ENCODE data around the gene TMEM223.
"Not testable (repeated sequence)": the region's sequence is repeated elsewhere in the genome, so short reads cannot be mapped to it uniquely, and the experiment has no call there.

The TMEM223 gene

DNA sequence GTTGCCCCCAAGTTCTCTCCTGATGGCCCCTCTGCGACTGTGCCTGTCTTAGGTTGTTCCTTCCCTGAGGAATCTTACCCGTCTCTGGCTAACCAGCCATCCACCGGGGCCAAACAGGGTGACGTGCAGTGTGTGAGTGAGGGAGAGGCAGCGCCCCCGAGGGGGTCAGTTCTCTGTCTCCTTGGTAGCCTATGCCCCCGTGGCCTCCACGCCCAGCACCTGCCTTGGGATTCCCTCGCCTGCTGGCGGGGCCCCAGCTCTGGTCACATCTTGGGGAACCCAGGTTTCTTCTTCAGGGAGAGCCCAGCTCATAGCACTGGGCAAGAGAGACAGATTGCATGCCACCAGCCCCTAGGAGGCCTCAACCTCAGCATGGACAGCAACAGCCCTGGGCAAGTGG, 7.7 kb upstream of the TMEM223 start:
- no peak for DNase-seq

DNA sequence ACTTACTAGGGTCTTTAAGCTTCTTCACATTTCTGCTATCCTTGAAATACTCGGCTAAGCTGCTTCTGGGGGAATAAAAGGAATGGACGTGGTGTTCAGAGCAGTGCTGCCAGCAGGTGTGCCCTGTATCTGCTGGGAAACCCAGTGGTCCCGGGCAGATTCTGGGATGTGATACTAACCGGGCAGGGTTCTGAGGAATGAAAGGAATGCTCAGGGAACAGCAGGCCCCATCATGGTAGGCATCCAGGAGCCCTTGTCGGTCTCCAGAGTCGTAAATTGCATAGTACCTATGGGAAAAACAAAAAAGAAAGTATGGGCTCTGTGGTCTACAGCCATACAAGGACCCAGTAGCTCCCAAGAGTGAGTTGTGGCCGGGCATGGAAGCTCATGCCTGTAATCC, 4.5 kb upstream of the TMEM223 start:
- no peak for DNase-seq

DNA sequence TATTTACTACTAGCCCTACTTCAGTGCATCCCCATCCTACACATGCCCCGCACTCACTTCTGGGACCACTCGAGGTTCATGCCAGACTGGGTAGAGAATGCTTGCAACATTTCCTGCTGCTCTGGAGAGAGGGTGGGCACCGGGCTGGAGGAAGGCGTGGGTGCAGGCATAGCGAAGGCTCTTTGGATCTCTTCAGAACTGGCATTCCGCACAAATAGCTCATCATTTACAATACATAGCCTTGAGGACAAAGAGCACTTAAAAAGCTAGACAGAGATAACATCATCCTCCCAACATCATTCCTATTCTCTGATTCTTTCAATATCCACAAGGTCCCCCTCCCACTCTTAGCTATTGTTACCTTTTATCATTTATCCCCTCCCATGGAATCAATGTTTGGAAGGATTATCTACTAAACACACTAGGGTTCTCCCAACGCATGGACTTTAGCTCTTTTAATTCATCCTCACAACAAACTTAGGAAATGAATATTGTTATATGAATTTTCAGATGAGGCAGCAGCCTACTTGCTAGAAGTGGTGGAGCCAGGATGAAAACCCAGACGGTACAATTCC, 2.5 kb upstream of the TMEM223 start:
- no peak for DNase-seq

DNA sequence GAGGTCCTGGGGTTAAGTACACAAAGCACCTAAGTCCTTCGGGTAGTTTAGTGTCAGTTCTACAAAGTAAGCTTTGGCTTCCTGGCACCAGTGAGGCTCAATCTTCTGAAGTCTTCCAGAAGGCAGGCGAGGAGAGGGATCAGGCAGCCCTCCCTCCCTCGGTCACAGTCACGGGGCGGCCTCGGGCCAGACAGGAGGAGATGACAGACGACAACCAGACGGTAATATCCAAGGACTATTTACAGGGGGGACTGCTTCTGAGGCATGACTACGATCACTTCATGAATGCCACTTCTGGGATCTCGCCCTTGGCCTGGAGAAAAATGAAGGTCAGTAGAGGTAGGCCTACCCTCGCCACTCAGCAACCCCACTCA, 383 bp upstream of the TMEM223 start:
- no peak for DNase-seq

DNA sequence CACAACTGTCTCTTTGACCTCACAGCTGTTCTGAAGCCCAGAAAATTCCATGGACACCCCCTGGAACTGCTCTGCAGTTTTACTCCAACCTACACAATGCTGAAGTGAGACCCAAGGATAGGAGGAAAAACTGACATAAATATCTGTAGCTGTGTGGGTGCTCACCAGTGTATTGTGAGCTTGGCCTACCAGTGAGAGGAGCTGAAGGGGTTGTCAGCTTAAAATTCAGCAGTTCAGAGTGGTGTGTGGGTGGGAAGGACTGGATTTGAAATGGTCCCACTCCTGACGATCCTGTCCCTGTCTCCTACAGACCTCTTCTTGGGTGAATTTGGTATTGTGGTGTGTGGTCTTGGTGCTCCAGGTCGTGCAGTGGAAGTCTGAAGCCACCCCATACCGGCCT, 2.2 kb downstream of the TMEM223 start:
- no peak for DNase-seq

DNA sequence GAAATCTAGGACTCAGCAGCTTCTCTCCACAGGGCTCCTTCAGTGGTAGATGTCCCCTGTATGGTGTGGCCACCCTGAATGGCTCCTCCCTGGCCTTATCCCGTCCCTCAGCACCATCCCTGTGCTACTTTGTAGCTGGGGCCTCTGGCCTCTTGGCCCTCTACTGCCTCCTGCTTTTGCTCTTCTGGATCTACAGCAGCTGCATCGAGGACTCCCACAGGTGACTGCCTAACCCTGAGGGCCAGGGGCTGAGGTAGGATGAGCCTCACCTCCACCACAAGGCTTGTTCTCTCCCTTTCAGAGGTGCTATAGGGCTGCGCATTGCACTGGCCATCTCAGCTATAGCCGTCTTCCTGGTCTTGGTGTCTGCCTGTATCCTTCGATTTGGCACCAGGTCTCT, 2.8 kb downstream of the TMEM223 start:
- no peak for DNase-seq

DNA sequence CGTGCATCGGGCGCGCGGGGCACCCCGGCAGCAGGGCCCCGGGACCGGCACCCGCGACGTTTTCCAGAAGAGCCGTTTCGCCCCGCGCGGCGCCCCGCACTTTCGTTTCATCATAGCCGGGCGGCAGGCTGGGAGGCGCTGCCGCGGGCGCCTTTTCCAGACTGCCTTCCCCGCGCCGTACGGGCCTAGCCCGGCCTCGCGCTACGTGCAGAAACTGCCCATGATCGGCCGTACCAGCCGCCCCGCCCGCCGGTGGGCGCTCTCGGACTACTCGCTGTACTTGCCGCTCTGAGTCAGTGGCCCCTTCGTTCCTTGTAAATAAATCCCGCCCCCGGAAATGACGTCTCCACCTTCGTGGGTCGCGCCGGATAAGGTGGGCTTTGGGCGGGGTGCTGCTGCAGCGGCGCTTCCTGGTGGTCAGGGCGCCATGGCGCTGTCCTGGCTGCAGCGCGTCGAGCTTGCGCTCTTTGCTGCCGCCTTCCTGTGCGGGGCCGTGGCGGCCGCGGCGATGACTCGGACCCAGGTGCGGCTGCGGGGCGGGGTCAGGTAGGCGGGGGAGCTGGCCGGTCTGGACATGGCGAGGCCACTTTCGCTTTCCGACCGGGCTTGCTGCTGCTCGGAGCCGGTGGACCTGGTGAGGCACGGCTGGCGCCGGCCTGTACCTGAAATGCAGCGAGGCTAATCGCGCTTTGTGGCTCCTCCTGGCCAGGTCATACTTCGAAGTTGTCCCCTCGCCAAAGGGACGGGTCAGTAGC, 4.6 kb downstream of the TMEM223 start, which contains the start of gene TMEM179B:
Gene TMEM179B, plus strand, starts transcription at position 398 of the 755 bp plus-strand sequence. Its CDS starts 30 bp downstream, at position 428.
- peak; percentile 92 for DNase-seq

DNA sequence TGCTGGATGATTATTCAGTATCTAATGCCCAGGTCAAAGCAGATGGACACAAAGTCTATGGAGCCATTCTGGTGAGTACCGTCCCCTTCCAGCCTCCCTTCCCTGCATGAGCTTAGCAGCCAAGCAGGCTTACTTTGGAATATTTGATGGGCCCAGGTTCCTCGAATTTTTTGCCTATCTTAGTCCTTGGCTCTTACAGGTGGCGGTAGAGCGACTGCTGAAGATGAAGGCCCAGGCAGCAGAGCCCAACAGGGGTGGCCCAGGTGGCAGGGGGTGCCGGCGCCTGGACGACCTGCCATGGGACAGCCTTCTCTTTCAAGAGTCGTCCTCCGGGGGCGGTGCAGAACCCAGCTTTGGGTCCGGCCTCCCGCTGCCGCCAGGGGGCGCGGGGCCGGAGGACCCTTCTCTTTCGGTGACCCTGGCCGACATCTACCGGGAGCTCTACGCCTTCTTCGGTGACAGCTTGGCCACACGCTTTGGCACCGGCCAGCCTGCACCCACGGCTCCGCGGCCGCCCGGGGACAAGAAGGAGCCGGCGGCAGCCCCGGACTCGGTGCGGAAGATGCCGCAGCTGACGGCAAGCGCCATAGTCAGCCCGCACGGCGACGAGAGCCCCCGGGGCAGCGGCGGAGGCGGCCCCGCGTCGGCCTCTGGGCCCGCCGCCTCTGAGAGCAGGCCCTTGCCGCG, 5.3 kb downstream of the TMEM223 start:
- peak; percentile 31 for DNase-seq

DNA sequence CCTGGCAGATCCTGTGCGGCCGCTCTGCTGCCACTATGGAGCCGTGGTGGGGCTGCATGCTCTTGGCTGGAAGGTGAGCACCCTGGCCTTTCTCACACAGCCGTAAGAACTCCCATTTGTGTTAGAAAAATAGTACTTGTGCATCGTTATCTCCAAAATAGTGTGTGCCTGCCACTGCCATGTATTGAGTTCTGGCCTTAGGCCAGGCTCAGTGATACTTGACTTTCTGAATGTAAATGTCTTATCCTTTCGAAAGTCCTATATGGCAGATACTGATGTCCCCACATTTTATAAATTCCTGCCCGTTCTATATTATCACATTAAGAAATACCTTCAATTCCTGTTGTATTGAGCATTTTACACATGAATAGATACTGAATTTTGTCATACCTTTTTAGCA, 9.1 kb downstream of the TMEM223 start:
- no peak for DNase-seq

DNA sequence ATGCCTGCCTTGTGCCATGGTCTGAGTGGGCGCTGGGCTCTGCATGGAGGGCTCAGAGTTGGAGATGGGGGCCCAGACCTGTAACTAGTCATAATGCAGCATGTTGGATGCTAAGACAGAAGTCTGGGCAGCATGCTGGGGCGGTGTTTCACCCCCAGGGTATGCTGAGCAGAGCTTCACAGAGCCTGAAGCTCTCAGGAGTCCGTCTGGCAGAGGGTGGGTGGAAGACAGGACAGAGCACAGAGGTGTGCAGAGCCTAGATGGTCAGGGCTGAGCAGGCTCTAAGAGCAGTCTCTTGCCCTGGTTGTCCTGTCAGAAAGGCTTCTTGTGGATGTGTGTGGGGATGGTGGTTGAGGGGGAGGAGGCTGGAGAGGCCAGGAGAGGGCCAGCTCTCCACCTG, 13.4 kb downstream of the TMEM223 start:
- DNase-seq: no peak

DNA sequence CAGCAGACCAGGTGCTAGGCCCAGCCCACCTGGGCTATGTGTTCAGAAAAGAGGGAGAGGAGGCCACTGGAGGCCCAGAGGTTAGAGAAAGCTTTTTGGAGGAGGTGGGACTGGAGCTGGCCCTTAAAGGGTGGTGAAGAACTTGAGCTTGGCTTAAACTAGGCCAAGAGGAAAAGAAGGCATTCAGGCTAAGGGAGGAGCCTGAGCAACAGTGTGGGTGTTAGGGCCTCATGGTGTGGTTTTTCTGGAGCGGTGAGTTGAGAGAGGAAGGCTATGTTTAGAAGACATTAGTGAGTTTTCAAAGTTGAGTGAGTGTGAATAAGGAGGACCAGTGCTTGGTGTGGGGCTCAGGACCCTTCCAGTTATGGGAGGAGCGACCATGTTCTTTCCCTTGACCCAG, 14.4 kb downstream of the TMEM223 start:
- no peak for DNase-seq

DNA sequence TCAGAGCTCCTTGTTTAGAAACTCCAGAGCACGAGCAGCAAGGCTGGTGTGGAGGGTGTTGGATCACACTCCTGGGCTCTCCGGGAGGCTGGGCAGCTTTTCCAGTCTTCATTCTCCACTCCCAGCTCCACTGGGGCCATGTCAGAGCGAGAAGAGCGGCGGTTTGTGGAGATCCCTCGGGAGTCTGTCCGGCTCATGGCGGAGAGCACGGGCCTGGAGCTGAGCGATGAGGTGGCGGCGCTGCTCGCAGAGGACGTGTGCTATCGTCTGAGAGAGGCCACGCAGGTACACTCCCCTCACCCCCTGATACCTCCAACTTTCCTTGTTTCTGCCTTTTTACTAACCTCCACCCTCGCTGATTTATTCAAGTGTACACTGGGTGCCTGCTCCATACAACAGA, 16.2 kb downstream of the TMEM223 start:
- no peak for DNase-seq

DNA sequence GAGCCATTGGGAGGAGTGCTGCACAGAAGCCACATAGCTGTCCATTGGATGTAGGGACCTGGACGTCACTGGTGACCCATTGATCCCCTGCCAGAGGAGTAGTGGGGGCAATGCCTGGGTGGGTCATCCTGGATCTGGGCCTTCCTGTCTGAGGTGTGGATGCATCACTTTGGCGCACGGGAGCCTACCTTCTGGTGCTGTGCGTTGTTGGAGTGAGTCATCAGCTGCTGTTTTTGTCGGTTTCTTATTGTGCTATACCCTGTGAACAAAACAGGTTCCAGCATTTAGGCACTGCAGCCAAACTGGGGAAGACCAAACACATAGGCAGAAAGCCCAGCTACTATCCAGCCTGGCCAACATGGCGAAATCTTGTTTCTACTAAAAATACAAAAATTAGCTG, 17.4 kb downstream of the TMEM223 start:
- no peak for DNase-seq

DNA sequence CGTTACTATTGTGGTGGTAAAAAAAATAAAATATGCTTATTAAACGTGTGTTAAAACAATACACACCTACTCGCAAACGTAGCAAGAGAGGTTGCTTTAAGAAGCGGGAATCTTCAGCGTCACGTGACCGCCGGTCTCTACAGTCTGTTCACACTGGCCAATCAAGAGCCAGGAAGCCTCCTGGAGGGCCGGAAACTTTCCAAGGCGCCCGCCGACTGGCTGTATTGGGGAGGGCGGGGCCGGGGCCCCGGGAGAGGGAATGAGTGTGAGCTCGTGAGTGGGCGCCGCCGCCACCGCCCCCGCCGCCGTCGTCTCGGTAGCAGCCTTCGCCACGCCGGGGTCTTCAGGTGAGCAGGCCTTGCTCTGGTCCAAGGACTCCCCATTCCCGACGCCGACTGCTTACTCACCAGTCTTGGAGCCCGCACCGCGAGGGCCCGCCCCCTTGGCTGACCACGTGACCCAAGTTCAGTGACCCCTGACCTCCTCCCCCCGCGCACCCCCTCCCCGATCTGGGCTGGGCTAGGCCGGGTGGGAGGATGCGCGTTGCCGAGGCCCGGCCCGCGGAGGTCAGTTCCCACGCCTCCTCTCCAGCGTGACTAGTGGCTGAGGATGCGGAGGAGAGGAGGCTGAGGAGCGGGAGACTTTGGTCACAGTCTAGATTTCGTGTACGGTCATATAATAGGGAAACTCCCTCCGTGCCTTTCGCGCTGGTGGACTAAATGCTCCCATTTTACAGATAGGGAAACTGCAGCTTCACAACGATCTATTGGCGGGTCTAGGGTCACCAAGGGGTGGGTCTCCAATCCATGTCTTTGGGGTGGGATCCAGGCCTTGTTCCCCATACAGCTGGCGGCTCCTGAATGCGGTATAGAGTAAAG, 20.4 kb downstream of the TMEM223 start, which contains the start of gene TAF6L:
Gene TAF6L, plus strand, starts transcription at position 253 of the 878 bp plus-strand sequence. CDS start 4,388 bp downstream, outside the sequence.
- peak; percentile 95 for DNase-seq

DNA sequence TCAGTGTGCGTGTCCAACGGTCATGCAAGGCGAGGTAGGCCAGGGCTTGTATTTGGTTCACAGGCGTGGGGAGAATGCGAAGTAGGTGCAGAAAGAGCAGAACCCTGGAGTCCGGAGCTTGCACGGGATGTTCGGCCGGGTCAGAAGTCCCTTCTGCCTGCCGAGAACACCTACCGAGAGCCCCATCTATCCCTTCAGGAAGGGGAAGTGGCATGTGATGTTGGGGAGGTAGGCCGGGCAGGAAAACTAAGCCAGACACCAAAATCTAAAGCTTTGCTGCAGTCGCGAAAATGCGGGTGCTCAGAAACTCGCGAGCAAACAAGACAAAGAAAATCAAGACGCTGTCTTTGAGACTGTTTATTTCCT, 21.0 kb downstream of the TMEM223 start:
- no peak for DNase-seq

DNA sequence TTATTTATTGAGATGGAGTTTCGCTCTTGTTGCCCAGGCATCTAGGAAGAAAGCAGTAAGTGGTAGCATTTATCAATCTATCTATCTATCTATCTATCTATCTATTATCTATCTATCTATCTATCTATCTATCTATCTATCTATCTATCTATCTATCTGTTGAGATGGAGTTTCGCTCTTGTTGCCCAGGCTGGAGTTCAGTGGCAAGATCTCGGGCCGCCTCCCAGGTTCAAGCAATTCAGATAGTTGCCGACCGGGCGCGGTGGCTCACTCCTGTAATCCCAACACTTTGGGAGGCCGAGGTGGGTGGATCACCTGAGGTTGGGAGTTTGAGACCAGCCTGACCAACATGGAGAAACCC, 31.0 kb downstream of the TMEM223 start:
- DNase-seq: not testable (repeated sequence)

DNA sequence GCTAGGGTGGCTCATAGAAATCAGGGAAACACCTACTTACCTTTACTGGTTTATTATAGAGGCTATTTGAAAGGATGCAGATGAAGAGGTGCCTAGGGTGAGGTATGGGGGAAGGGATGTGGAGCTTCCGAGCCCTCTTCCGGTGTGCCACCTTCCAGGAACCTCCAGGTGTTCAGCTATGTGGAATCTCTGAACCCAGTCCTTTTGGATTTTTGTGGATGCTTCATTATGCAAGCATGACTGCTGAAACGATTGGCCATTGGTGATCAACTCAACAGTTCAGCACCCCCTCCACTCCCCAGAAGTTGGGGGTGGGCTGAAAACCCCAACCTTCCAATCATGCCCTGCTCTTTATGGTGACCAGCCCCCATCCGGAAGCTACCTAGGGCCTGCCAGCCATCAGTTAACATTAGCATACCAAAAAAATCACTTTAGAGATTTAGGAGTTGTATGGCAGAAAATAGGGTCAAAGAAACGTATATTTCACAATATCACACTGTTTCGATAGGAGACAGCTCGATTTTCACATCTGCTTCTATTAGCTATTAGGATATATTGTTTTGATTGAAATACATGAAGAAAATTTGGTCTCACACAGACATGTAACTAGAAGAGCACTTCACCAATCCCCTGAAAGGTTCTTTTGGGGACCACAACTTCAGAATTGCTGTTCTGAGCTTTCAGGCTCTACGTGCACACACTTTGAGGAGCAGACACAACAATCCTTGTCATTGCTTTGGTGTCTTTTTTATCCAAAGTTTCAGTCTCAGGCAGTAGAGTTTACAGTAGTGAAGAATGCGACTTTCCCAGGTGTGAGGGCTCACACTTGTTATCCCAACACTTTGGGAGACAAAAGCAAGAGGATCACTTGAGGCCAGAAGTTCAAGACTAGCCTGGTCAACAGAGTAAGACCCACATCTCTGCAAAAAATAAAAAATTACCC, 33.7 kb downstream of the TMEM223 start:
- no peak for DNase-seq

DNA sequence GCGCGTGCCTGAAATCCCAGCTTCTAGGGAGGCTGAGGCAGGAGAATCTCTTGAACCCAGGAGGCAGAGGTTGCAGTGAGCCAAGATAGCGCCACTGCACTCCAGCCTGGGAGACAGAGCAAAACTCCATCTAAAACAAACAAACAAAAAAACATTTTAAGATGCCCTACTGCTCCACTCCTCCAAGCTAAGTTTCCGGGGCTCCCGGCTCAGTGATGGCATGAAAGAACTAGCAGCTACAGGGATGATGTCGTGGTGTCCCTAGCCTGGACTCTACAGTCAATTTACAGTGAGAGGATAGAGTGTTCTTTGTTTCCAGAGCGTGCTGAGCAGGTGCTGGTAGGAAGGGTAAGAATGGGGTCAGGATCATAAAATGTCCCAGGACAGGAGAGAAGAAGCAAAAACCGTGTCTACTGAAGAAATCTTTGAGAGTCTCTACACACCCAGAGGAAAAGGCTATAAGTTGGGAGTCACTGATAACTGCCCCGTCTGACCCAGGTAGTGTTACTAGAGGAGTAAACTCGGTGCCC, 36.7 kb downstream of the TMEM223 start:
- no peak for DNase-seq

DNA sequence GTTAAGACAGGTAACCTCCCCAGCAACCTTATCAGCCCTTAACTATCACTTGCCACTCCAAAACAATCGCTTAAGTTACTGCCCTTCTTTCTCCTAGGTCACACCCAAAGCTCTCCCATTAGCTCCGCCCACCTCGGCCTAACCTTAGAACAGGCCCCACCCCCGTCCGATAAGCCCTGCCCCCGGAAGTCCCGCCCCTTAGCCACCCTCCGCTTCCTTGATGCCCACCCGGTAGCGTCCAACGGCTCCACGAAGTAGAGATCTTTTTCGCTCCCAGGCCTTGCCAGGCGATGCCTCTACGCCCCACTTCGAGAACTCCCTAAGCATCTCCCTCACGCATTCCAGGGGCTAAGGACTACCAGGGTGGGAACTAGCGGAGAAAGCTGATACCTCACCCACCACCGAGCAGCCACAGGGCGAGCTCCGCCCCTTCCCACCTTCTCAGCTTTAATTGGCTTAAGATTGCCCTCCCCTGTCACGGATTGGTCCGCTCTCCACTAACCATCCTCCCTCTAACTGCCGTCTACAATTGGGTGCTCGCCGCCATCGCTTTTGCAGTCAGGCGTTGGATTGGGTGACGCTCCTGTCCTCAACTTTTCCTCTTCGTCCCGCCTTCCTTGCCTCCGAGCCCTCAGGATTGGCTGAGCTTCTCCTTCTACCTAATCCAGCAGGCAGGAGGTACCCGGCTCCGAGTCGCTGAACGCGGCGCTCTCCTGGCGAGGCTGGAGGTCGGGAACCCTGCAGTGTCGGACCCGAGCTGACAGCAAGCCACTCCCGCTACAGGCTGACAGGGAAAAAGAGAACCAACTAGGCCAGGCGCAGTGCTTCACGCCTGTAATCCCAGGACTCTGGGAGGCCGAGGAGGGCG, 37.8 kb downstream of the TMEM223 start, which contains the start of gene ZBTB3:
Gene ZBTB3, minus strand, starts transcription at position 425 of the 868 bp plus-strand sequence. CDS start 496 bp downstream, outside the sequence.
- DNase-seq: peak; percentile 97

DNA sequence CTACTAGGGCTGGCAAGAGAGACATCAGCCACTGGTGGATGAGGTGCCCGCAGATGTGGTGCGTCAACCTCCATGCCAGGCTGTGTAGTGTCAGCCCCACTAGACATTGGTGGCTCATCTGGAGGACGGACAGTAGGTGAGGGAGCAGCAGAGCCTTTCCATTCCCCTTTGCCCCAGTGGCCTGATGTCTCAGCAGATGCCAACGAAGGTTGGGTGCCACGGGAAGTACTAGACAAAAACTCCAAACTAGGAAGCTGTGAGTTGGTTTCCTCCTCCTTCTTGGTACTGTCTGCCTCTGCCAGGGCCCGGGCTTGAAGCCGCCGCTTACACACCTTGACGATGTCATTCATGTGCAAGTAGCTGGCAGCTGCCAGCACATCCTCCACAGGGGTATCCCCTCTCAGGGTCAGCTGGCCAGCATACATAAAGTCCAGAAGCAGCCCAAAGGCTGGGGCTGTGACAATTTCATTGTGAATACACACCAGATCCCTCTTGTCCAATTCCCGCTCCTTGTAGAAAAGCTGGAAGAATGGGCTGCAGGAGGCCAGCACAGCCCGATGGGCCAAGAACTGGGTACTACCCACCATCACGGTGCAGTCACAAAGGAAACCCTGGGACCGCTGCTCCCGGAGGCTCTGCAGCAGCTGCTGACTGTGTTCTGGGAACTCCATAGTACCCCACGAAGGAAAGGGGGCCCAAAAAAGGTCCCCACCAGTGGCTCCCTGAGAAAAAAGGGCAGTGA, 38.6 kb downstream of the TMEM223 start:
- no peak for DNase-seq

Measured in NCI-H1694 (cell line).